Testis (tissue), 2 donors: ENCODE results near the gene ALG2.

Experiments
- POLR2A ChIP-seq: fragments of 450-650 bp; IDR thresholded peaks from one replicate; pipeline ENCODE4 v1.6.1; 2017; ENCODE audit warnings: antibody characterized with exemption, mild to moderate bottlenecking, moderate library complexity
- TF ChIP-seq, protein P1 (sequence below), 3 experiments: fragments of 450-650 bp in 2 of 3; fragments of 200-600 bp in 1 of 3; sonication (generic) in 1 of 3; IDR thresholded peaks; one replicate each; pipeline ENCODE4 v1.5.1; 2016 to 2019; ENCODE audit warnings: antibody characterized with exemption in 3 of 3, mild to moderate bottlenecking in 2 of 3, moderate library complexity in 1 of 3

DNA sequence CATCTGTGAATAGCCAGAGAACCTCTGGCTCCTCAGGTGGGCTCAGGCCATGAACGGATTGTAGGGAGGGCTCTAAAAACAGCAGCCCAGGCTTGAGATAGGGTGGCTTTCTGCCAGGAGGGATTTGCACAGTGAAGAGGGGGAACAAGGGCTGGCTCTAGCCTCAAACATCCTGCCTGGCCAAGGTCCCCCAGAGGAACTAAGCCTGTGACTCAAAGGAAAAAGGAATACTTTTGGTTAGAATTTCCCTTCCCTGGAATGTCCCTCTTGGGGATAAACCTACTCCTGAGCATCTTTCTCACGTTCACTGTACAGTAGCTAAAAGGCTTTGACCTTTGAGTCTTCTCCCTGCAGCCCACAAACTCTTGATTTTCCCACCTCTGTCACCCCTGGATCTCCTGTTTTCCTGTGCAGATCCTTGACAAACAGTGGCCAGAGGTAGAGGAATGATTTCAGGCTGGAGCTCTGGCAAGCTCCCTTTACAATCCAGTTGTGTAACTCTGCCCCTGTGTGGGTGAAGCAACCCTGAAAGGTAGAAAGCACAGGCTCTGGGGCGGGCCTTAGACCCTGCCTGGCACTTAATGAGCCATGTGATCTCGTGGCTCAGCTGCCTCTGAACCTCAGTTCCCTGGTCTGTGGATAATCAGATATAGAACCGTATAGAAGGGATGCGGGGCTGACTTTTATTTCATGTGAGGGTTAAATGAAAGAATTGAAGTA is 17.8 kb upstream of the ALG2 start:
- TF ChIP-seq, protein P1, sequence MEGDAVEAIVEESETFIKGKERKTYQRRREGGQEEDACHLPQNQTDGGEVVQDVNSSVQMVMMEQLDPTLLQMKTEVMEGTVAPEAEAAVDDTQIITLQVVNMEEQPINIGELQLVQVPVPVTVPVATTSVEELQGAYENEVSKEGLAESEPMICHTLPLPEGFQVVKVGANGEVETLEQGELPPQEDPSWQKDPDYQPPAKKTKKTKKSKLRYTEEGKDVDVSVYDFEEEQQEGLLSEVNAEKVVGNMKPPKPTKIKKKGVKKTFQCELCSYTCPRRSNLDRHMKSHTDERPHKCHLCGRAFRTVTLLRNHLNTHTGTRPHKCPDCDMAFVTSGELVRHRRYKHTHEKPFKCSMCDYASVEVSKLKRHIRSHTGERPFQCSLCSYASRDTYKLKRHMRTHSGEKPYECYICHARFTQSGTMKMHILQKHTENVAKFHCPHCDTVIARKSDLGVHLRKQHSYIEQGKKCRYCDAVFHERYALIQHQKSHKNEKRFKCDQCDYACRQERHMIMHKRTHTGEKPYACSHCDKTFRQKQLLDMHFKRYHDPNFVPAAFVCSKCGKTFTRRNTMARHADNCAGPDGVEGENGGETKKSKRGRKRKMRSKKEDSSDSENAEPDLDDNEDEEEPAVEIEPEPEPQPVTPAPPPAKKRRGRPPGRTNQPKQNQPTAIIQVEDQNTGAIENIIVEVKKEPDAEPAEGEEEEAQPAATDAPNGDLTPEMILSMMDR (IDR thresholded peaks at IDR 0.05) = no peak
- no peak for TF ChIP-seq POLR2A
